GM20000 (cell line): ENCODE results near the gene AIG1.
"Not testable (repeated sequence)": the region's sequence is repeated elsewhere in the genome, so short reads cannot be mapped to it uniquely, and the experiment has no call there.

ENCODE experiments used
- DNase-seq: peaks from one replicate; pipeline ENCODE4 v3.0.0; 2012; ENCODE audit warnings: low spot score
- CTCF ChIP-seq: IDR thresholded peaks from 2 replicates; pipeline ENCODE4 v1.5.1; 2012; ENCODE audit warnings: mild to moderate bottlenecking, control low read depth; ENCODE audit errors: extremely low read depth, missing control alignments

The AIG1 gene

GRCh38 chr6:143064951-143065683, 4.4 kb downstream of the AIG1 start:
- no peak for TF ChIP-seq CTCF
- no peak for DNase-seq

GRCh38 chr6:143068001-143068400, 7.3 kb downstream of the AIG1 start:
- no peak for TF ChIP-seq CTCF
- DNase-seq, result no peak

GRCh38 chr6:143074101-143074500, 13.4 kb downstream of the AIG1 start:
- DNase-seq, result no peak
- TF ChIP-seq CTCF, result no peak

- TF ChIP-seq CTCF, result no peak
- no peak for DNase-seq
Observed at GRCh38 chr6:143074670-143075318, 14.1 kb downstream of the AIG1 start.

GRCh38 chr6:143078468-143079324, 18.0 kb downstream of the AIG1 start:
- DNase-seq, result no peak
- no peak for TF ChIP-seq CTCF

GRCh38 chr6:143079325-143079640, 18.6 kb downstream of the AIG1 start:
- no peak for TF ChIP-seq CTCF
- no peak for DNase-seq

GRCh38 chr6:143082274-143082673, 21.6 kb downstream of the AIG1 start:
- not testable (repeated sequence) for DNase-seq

- DNase-seq, result not testable (repeated sequence)
Observed at GRCh38 chr6:143084019-143084418, 23.3 kb downstream of the AIG1 start.

GRCh38 chr6:143087335-143087734, 26.6 kb downstream of the AIG1 start:
- DNase-seq, result not testable (repeated sequence)
